H1 (cell line): ENCODE measurements around the gene ROR1. TPM values are rescaled to one million over a fixed set of nuclear protein-coding genes. Genes with fewer than 3 reads are reported as not detected.

ENCODE experiments used
- CTCF ChIA-PET: fragments of 300-600 bp; sonication (Branson Sonifier 250); formaldehyde crosslinking; loops from one replicate; lab custom pipeline; 2021; ENCODE audit not compliant: partially characterized antibody; lab: Charles Lee
- POLR2A ChIA-PET: fragments of 300-600 bp; sonication (Branson Sonifier 250); formaldehyde crosslinking; loops from one replicate; lab custom pipeline; 2021; ENCODE audit warnings: inconsistent platforms; ENCODE audit not compliant: partially characterized antibody; lab: Charles Lee
- DNase-seq, 2 experiments: peaks; one replicate each; pipeline versions ENCODE4 v3.0.0 to v3.0.0-alpha.2; 2010 to 2022; ENCODE audit warnings: low spot score in 2 of 2, low read depth in 1 of 2, mixed read lengths in 1 of 2
- FAIRE-seq: peaks from 2 replicates; lab custom pipeline; 2011; peaks lifted over from hg19 to GRCh38; lab: Jason Lieb, UNC
- H2AFZ ChIP-seq: 2 replicates; pipeline ENCODE4 v1.8.1; 2012; ENCODE audit warnings: low read length, inconsistent platforms
- H2AK5ac ChIP-seq: 2 replicates; pipeline ENCODE4 v1.6.1; 2013; ENCODE audit warnings: low read depth, low read length
- H2BK120ac ChIP-seq: replicated peaks from 2 replicates; pipeline ENCODE3; 2013; ENCODE audit warnings: low read depth, low read length, inconsistent platforms
- H2BK12ac ChIP-seq: 2 replicates; pipeline ENCODE4 v1.6.1; 2013; ENCODE audit warnings: low read depth, low read length
- H2BK15ac ChIP-seq: 2 replicates; pipeline ENCODE4 v1.6.1; 2013; ENCODE audit warnings: low read length
- H2BK20ac ChIP-seq: 2 replicates; pipeline ENCODE4 v1.6.1; 2013; ENCODE audit warnings: low read length
- H2BK5ac ChIP-seq: 2 replicates; pipeline ENCODE4 v1.6.1; 2013; ENCODE audit warnings: low read depth, low read length
- H3K14ac ChIP-seq: 2 replicates; pipeline ENCODE4 v1.6.1; 2013; ENCODE audit warnings: inconsistent platforms; ENCODE audit not compliant: insufficient read length
- H3K18ac ChIP-seq: 2 replicates; pipeline ENCODE4 v1.6.1; 2013; ENCODE audit warnings: low read length; ENCODE audit errors: extremely low read depth
- H3K23ac ChIP-seq: 2 replicates; pipeline ENCODE4 v1.6.1; 2013; ENCODE audit warnings: inconsistent platforms; ENCODE audit not compliant: insufficient read length
- H3K23me2 ChIP-seq: 2 replicates; pipeline ENCODE4 v1.6.1; 2013; ENCODE audit warnings: low read depth, low read length
- H3K27ac ChIP-seq: 2 replicates; pipeline ENCODE4 v1.6.1; 2011; ENCODE audit warnings: low read depth, low read length, inconsistent platforms
- H3K27me3 ChIP-seq, 4 experiments: replicated peaks in 1 of 4; 1 replicate in 1 of 4; 2 replicates in 3 of 4; pipeline versions ENCODE4 v1.6.1 to v1.8.1; 2011 to 2013; ENCODE audit warnings: low read length in 3 of 4, mild to moderate bottlenecking in 3 of 4, inconsistent platforms in 2 of 4, mixed read lengths in 2 of 4, moderate library complexity in 1 of 4; ENCODE audit not compliant: control insufficient read depth in 3 of 4, insufficient read depth in 3 of 4; ENCODE audit errors: extremely low read depth in 1 of 4
- H3K36me3 ChIP-seq, 4 experiments: 2 replicates each; pipeline versions ENCODE4 v1.6.1 to v1.8.1; 2011 to 2013; ENCODE audit warnings: mild to moderate bottlenecking in 4 of 4, low read length in 3 of 4, moderate library complexity in 2 of 4, control low read depth in 1 of 4, inconsistent platforms in 1 of 4; ENCODE audit not compliant: insufficient read depth in 4 of 4, control insufficient read depth in 2 of 4
- H3K4ac ChIP-seq: replicated peaks from 2 replicates; pipeline ENCODE3; 2013; ENCODE audit warnings: low read length, low read depth, mixed read lengths, inconsistent platforms; ENCODE audit not compliant: insufficient read length
- H3K4me1 ChIP-seq, 4 experiments: replicated peaks in 1 of 4; 1 replicate in 1 of 4; 2 replicates in 3 of 4; pipeline versions ENCODE4 v1.6.1 to v1.8.1; 2011 to 2013; ENCODE audit warnings: low read length in 3 of 4, inconsistent platforms in 2 of 4, mixed read lengths in 1 of 4; ENCODE audit not compliant: insufficient read depth in 4 of 4, control insufficient read depth in 3 of 4
- H3K4me2 ChIP-seq, 2 experiments: 2 replicates each; pipeline versions ENCODE4 v1.6.1 to v1.8.1; 2011 to 2013; ENCODE audit warnings: low read depth in 2 of 2, low read length in 2 of 2, control low read depth in 1 of 2, inconsistent platforms in 1 of 2, mild to moderate bottlenecking in 1 of 2; ENCODE audit not compliant: insufficient read depth in 1 of 2
- H3K4me3 ChIP-seq, 4 experiments: fragments of 200-600, 300-600 bp in 1 of 4; sonication (generic), shearing (Covaris generic), sonication (Bioruptor Twin) in 1 of 4; 2 replicates each; pipeline versions ENCODE4 v1.5.1 to v1.8.1; 2011 to 2016; ENCODE audit warnings: low read length in 4 of 4, low read depth in 3 of 4, control low read depth in 2 of 4, inconsistent platforms in 2 of 4, mild to moderate bottlenecking in 2 of 4, mixed read lengths in 1 of 4, moderate library complexity in 1 of 4; ENCODE audit not compliant: insufficient read depth in 2 of 4; ENCODE audit errors: extremely low read depth in 1 of 4
- H3K56ac ChIP-seq: replicated peaks from 2 replicates; pipeline ENCODE3; 2013; ENCODE audit warnings: low read depth, mild to moderate bottlenecking, mixed read lengths, low read length, inconsistent platforms; ENCODE audit not compliant: insufficient read length
- H3K79me1 ChIP-seq: 2 replicates; pipeline ENCODE4 v1.6.1; 2013; ENCODE audit warnings: low read depth, low read length, control low read depth
- H3K79me2 ChIP-seq, 2 experiments: 2 replicates each; pipeline versions ENCODE4 v1.6.1 to v1.8.1; 2012 to 2013; ENCODE audit warnings: low read length in 2 of 2, mild to moderate bottlenecking in 2 of 2, inconsistent platforms in 1 of 2; ENCODE audit not compliant: insufficient read depth in 2 of 2, control insufficient read depth in 1 of 2
- H3K9ac ChIP-seq, 4 experiments: replicated peaks in 1 of 4; 1 replicate in 1 of 4; 2 replicates in 3 of 4; pipeline versions ENCODE4 v1.6.1 to v1.8.1; 2011 to 2013; ENCODE audit warnings: low read depth in 3 of 4, low read length in 3 of 4, control low read depth in 2 of 4, mild to moderate bottlenecking in 2 of 4, moderate library complexity in 2 of 4, inconsistent platforms in 1 of 4; ENCODE audit errors: extremely low read depth in 1 of 4
- H3K9me3 ChIP-seq, 2 experiments: 2 replicates each; pipeline versions ENCODE4 v1.6.1 to v1.8.1; 2012 to 2013; ENCODE audit warnings: mild to moderate bottlenecking in 2 of 2, moderate library complexity in 2 of 2, control low read depth in 1 of 2, inconsistent platforms in 1 of 2, low read depth in 1 of 2, low read length in 1 of 2, mixed read lengths in 1 of 2; ENCODE audit not compliant: insufficient read depth in 2 of 2
- H4K20me1 ChIP-seq, 2 experiments: replicated peaks in 1 of 2; 2 replicates each; pipeline versions ENCODE3 to v1.8.1; 2011 to 2013; ENCODE audit warnings: inconsistent platforms in 2 of 2, low read length in 2 of 2, mild to moderate bottlenecking in 1 of 2; ENCODE audit not compliant: insufficient read depth in 2 of 2, control insufficient read depth in 1 of 2
- H4K5ac ChIP-seq: 2 replicates; pipeline ENCODE4 v1.6.1; 2013; ENCODE audit warnings: low read length, low read depth, mixed read lengths, inconsistent platforms; ENCODE audit not compliant: insufficient read length
- H4K8ac ChIP-seq: 2 replicates; pipeline ENCODE4 v1.8.0; 2013; ENCODE audit warnings: mild to moderate bottlenecking, moderate library complexity, low read length, inconsistent platforms; ENCODE audit not compliant: insufficient read depth; ENCODE audit errors: extremely low read depth
- H4K91ac ChIP-seq: replicated peaks from 2 replicates; pipeline ENCODE3; 2013; ENCODE audit warnings: low read length, mixed read lengths, inconsistent platforms; ENCODE audit not compliant: insufficient read length
- BCL11A ChIP-seq, 2 experiments: IDR thresholded peaks; one replicate each; pipeline ENCODE4 v1.6.1; 2011; ENCODE audit warnings: low read depth in 2 of 2, low read length in 2 of 2, mild to moderate bottlenecking in 2 of 2
- CBX5 ChIP-seq: fragments of 300-800, 300-1000 bp; sonication (generic); IDR thresholded peaks from 2 replicates; pipeline ENCODE4 v1.7.1; 2016; ENCODE audit warnings: antibody characterized with exemption, low read length, low read depth
- CHD1 ChIP-seq: IDR thresholded peaks from 2 replicates; pipeline ENCODE4 v1.6.1; 2012; ENCODE audit warnings: low read depth, low read length, improper control_type of control experiment
- CTBP2 ChIP-seq: IDR thresholded peaks from 2 replicates; pipeline ENCODE4 v1.7.0; 2011; ENCODE audit warnings: borderline replicate concordance, mild to moderate bottlenecking, moderate library complexity, mixed read lengths, low read length; ENCODE audit not compliant: insufficient read depth, insufficient read length
- RBBP5 ChIP-seq: IDR thresholded peaks from 2 replicates; pipeline ENCODE4 v1.7.1; 2012; ENCODE audit warnings: low read depth, mild to moderate bottlenecking, inconsistent platforms, low read length, moderate library complexity, borderline replicate concordance
- RXRA ChIP-seq: IDR thresholded peaks from 2 replicates; pipeline ENCODE4 v1.6.1; 2011; ENCODE audit warnings: low read depth, mild to moderate bottlenecking, low read length, moderate library complexity; ENCODE audit not compliant: insufficient read depth
- WGBS, 2 experiments: shearing (Covaris generic) in 1 of 2; methylation state at CpG; one replicate each; pipeline versions ENCODE4 v1.1.6 to v1.1.7; 2013 to 2015; ENCODE audit warnings: low lambda C conversion rate in 2 of 2, mixed read lengths in 2 of 2, inconsistent platforms in 1 of 2, low coverage in 1 of 2, missing lambda C conversion rate in 1 of 2; ENCODE audit not compliant: insufficient replicate concordance in 2 of 2, insufficient coverage in 1 of 2, insufficient read length in 1 of 2; ENCODE audit errors: extremely low coverage in 1 of 2, missing lambda C conversion rate in 1 of 2; 5-methylcytosine and 5-hydroxymethylcytosine counted together
- polyA plus RNA-seq, 7 experiments: library from polyadenylated mRNA; depleted of rRNA in 3 of 7; stranded (reverse) in 5 of 7; unstranded in 2 of 7; fragments of >200 nt in 5 of 7; fragments of 200-250 nt in 2 of 7; gene quantifications; 1 replicate in 5 of 7; 2 replicates in 1 of 7; 4 replicates in 1 of 7; pipeline versions ENCODE4 v1.2.1 to v1.2.3, GENCODE V29; 2011 to 2013; ENCODE audit warnings: missing spikeins in 2 of 7, mixed read lengths in 2 of 7
- total RNA-seq: library from RNA; stranded (reverse); fragmentation: NEBNext Ultra II Directional; extraction: Animal tissue kit (Norgen Biotek cat#: 25700); gene quantifications from 2 replicates; pipeline ENCODE4 v1.2.1, GENCODE V29; 2021
- TF ChIP-seq, protein P1 (sequence below): IDR thresholded peaks from 2 replicates; pipeline ENCODE4 v1.6.1; 2012; ENCODE audit warnings: inconsistent platforms

ROR1 gene
- total and polyA plus RNA-seq, 2 of the 8 experiments (the other 6 are each of a cell fraction or from before 2014, with no cell fraction given): 33.6 to 73.6 TPM

DNA sequence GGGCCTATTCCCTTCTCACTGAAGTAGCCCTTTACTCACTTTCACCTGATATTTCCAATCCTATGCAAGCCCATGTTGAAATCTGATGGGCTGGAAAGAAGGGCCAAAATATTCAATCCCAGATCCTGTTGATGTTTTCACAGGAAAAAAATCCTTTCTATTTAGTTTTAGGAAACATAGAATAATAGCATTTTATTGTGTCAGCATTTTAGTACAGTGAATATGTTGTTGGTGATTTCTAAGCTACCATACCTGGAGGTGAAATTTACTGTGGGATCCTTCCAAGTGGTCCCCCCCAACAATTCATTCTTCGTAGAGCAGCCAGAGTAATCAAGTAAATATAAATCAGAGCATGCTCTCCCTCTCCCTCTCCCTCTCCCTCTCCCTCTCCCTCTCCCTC is 426.2 kb downstream of the ROR1 start:
- no peaks in the 10 kb centered on the region for H3K79me1 ChIP-seq
- POLR2A ChIA-PET: no interaction called here
- TF ChIP-seq CHD1 (no peak), BCL11A (IDR thresholded peaks at IDR 0.05; ENCODE audit: low read depth in 2 of 2, low read length in 2 of 2) (no peak), CBX5 (no peak), CTBP2 (no peak), RBBP5 (no peak), RXRA (no peak)
- TF ChIP-seq, protein P1, sequence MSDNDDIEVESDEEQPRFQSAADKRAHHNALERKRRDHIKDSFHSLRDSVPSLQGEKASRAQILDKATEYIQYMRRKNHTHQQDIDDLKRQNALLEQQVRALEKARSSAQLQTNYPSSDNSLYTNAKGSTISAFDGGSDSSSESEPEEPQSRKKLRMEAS: no peak
- no peak overlapping the region for H4K5ac ChIP-seq
- H3K4me3 ChIP-seq: no peak overlapping the region
- no peak overlapping the region for H2BK5ac ChIP-seq
- no peak overlapping the region for H2AFZ ChIP-seq
- H4K91ac ChIP-seq: no peak overlapping the region
- no peaks in the 10 kb centered on the region for H3K36me3 ChIP-seq
- H3K23ac ChIP-seq: no peak overlapping the region
- no peak overlapping the region for H2BK20ac ChIP-seq
- no peak overlapping the region for H3K56ac ChIP-seq
- no peak overlapping the region for H3K9ac ChIP-seq
- no peaks in the 10 kb centered on the region for H4K20me1 ChIP-seq
- H2BK15ac ChIP-seq: no peak overlapping the region
- H3K4me2 ChIP-seq: no peak overlapping the region
- no peak overlapping the region for H3K18ac ChIP-seq
- FAIRE-seq: no peak
- H4K8ac ChIP-seq: no peak overlapping the region
- DNase-seq: no peak
- no peak overlapping the region for H3K27ac ChIP-seq
- H2BK120ac ChIP-seq: no peak overlapping the region
- WGBS, 2 experiments: 73% methylated on average over 1 of the region's 1 CpG; no CpG with 5 or more reads in 1 of the 2 experiments
- no peaks in the 10 kb centered on the region for H3K27me3 ChIP-seq
- H2BK12ac ChIP-seq: no peak overlapping the region
- peaks cover 0 to 5% (median 0%) of the 10 kb centered on the region in 4 experiments; a peak in 1 of 7 replicates for H3K4me1 ChIP-seq
- H3K23me2 ChIP-seq: no peaks in the 10 kb centered on the region
- H3K79me2 ChIP-seq: no peaks in the 10 kb centered on the region
- no peak overlapping the region for H3K4ac ChIP-seq
- H3K9me3 ChIP-seq: no peaks in the 10 kb centered on the region; a peak in 1 of 4 replicates
- no peak overlapping the region for H2AK5ac ChIP-seq
- no peak overlapping the region for H3K14ac ChIP-seq
- CTCF ChIA-PET: no interaction called here
